ENCODE data around the gene KCTD21. TPM values are rescaled to one million over a fixed set of nuclear protein-coding genes. Genes with fewer than 3 reads are reported as not detected.
"Not testable (repeated sequence)": the region's sequence is repeated elsewhere in the genome, so short reads cannot be mapped to it uniquely, and the experiment has no call there.

KCTD21 gene
- total RNA-seq, 1 donor from 2014 or later: 10.7 TPM

DNA sequence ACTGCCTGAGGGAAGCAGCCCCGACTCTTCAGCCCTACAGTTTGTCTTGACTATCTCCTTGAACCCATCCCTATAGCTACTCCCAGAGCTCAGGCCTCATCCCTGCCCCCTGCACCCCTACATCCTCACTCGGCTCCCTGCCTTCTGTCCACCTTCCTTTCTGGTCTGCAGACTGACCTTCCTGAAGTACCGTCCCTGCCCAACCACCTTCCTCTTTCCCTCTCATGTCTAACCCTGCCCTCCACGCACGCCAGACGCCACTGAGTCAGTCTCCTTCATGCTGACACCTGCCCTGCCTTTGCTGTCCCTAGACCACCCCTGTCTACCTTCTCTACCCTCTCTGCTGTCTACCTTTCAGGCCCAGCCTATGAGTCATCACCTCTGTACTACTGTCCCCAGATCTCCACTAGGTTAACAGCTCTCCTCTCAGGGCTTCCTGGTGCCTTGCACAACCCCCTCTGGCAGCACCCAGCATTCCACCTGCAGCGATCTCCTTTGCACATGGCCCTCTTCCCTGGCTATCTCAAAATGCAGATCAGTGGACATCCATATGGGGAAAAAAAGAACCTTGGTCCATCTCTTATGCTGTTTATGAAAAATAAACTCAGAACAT lies 8.9 kb downstream of the KCTD21 start:
- no peak overlapping the region for H3K4me3 Mint-ChIP-seq (ENCODE audit: unreplicated experiment)
- no peaks in the 10 kb centered on the region for H3K27me3 Mint-ChIP-seq (ENCODE audit: unreplicated experiment)
- peaks cover 2% of the 10 kb centered on the region for H3K4me1 Mint-ChIP-seq (ENCODE audit: unreplicated experiment)
- H3K36me3 Mint-ChIP-seq (ENCODE audit: unreplicated experiment): peaks cover 15% of the 10 kb centered on the region
- TF ChIP-seq, protein P1, sequence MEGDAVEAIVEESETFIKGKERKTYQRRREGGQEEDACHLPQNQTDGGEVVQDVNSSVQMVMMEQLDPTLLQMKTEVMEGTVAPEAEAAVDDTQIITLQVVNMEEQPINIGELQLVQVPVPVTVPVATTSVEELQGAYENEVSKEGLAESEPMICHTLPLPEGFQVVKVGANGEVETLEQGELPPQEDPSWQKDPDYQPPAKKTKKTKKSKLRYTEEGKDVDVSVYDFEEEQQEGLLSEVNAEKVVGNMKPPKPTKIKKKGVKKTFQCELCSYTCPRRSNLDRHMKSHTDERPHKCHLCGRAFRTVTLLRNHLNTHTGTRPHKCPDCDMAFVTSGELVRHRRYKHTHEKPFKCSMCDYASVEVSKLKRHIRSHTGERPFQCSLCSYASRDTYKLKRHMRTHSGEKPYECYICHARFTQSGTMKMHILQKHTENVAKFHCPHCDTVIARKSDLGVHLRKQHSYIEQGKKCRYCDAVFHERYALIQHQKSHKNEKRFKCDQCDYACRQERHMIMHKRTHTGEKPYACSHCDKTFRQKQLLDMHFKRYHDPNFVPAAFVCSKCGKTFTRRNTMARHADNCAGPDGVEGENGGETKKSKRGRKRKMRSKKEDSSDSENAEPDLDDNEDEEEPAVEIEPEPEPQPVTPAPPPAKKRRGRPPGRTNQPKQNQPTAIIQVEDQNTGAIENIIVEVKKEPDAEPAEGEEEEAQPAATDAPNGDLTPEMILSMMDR (IDR thresholded peaks at IDR 0.05): no peak
- no peak overlapping the region for H3K27ac Mint-ChIP-seq (ENCODE audit: unreplicated experiment)
- no peak for DNase-seq (ENCODE audit: extremely low spot score, unreplicated experiment)
- H3K9me3 Mint-ChIP-seq (ENCODE audit: unreplicated experiment): peaks cover 5% of the 10 kb centered on the region

- TF ChIP-seq, protein P1 (IDR thresholded peaks at IDR 0.05): no peak
- DNase-seq (ENCODE audit: extremely low spot score, unreplicated experiment): no peak
- H3K27ac Mint-ChIP-seq (ENCODE audit: unreplicated experiment): no peak overlapping the region
- H3K4me3 Mint-ChIP-seq (ENCODE audit: unreplicated experiment): no peak overlapping the region
- H3K36me3 Mint-ChIP-seq (ENCODE audit: unreplicated experiment): peaks cover 27% of the 10 kb centered on the region
- no peaks in the 10 kb centered on the region for H3K27me3 Mint-ChIP-seq (ENCODE audit: unreplicated experiment)
- peaks cover 5% of the 10 kb centered on the region for H3K9me3 Mint-ChIP-seq (ENCODE audit: unreplicated experiment)
- H3K4me1 Mint-ChIP-seq (ENCODE audit: unreplicated experiment): peaks cover 2% of the 10 kb centered on the region
Measured at GRCh38 chr11:78177216-78177615, 11.2 kb downstream of the KCTD21 start.

- H3K27ac Mint-ChIP-seq (ENCODE audit: unreplicated experiment): no peak overlapping the region
Measured at GRCh38 chr11:78176605-78177141, 11.8 kb downstream of the KCTD21 start.

DNA sequence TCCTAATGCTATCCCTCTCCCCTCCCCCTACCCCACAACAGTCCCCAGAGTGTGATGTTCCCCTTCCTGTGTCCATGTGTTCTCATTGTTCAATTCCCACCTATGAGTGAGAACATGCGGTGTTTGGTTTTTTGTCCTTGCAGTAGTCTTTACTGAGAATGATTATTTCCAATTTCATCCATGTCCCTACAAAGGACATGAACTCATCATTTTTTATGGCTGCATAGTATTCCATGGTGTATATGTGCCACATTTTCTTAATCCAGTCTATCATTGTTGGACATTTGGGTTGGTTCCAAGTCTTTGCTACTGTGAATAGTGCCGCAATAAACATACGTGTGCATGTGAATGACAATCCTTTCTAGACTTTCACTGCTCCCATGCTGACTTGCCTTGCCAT lies 12.6 kb downstream of the KCTD21 start:
- H3K4me1 Mint-ChIP-seq (ENCODE audit: unreplicated experiment); H3K27me3 Mint-ChIP-seq (ENCODE audit: unreplicated experiment); DNase-seq (ENCODE audit: extremely low spot score, unreplicated experiment); H3K4me3 Mint-ChIP-seq (ENCODE audit: unreplicated experiment); H3K27ac Mint-ChIP-seq (ENCODE audit: unreplicated experiment); H3K9me3 Mint-ChIP-seq (ENCODE audit: unreplicated experiment): not testable (repeated sequence)
- peaks cover 26% of the 10 kb centered on the region for H3K36me3 Mint-ChIP-seq (ENCODE audit: unreplicated experiment)

More at GRCh38 chr11:78176605-78177141, 11.8 kb downstream of the KCTD21 start:
- no peaks in the 10 kb centered on the region for H3K27me3 Mint-ChIP-seq (ENCODE audit: unreplicated experiment)
- TF ChIP-seq, protein P1 (IDR thresholded peaks at IDR 0.05): no peak
- peaks cover 5% of the 10 kb centered on the region for H3K9me3 Mint-ChIP-seq (ENCODE audit: unreplicated experiment)
- no peak overlapping the region for H3K4me3 Mint-ChIP-seq (ENCODE audit: unreplicated experiment)
- DNase-seq (ENCODE audit: extremely low spot score, unreplicated experiment): no peak
- H3K36me3 Mint-ChIP-seq (ENCODE audit: unreplicated experiment): peaks cover 27% of the 10 kb centered on the region
- H3K4me1 Mint-ChIP-seq (ENCODE audit: unreplicated experiment): peaks cover 2% of the 10 kb centered on the region

DNA sequence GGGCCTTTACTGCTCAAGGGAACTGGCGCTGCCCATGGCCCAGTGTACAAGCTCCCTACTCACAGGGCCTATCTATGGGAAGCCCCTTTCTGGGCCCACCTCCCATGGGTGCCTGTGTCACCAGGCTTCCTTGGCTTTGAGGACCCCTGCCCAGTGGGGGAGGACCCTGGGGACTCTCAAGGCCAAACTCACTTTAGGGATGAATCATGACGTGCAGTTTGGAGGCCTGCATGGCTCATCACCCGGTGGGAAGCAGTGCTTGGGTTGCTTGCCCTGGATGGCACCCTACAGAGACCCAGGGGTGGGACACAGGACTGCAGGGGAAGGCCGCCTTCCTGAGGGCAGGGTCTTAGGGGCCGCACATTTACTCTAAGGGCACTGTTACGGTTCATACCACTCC lies 16.5 kb downstream of the KCTD21 start:
- H3K9me3 Mint-ChIP-seq (ENCODE audit: unreplicated experiment): peaks cover 5% of the 10 kb centered on the region
- H3K27ac Mint-ChIP-seq (ENCODE audit: unreplicated experiment): no peak overlapping the region
- TF ChIP-seq, protein P1 (IDR thresholded peaks at IDR 0.05): no peak
- H3K27me3 Mint-ChIP-seq (ENCODE audit: unreplicated experiment): no peaks in the 10 kb centered on the region
- peaks cover 26% of the 10 kb centered on the region for H3K4me1 Mint-ChIP-seq (ENCODE audit: unreplicated experiment)
- peaks cover 22% of the 10 kb centered on the region for H3K36me3 Mint-ChIP-seq (ENCODE audit: unreplicated experiment)
- H3K4me3 Mint-ChIP-seq (ENCODE audit: unreplicated experiment): no peak overlapping the region
- no peak for DNase-seq (ENCODE audit: extremely low spot score, unreplicated experiment)

Data from osteocyte (in vitro differentiated cells).